ENCODE data around the gene SLC7A10. TPM values are rescaled to one million over a fixed set of nuclear protein-coding genes. Genes with fewer than 3 reads are reported as not detected.

Gene SLC7A10
- total RNA-seq, 1 donor from 2014 or later, result not detected

- no peak overlapping the region for H3K4me3 ChIP-seq (ENCODE audit: low read depth, low read length)
- no peak for TF ChIP-seq CTCF (conservative IDR thresholded peaks at IDR 0.05; ENCODE audit: low read depth, low read length)
- DNase-seq (ENCODE audit: low read depth), result no peak
Measured at GRCh38 chr19:33254245-33254824, 28.7 kb upstream of the SLC7A10 start.

- no peak overlapping the region for H3K4me3 ChIP-seq (ENCODE audit: low read depth, low read length)
- no peak for TF ChIP-seq CTCF (conservative IDR thresholded peaks at IDR 0.05; ENCODE audit: low read depth, low read length)
- DNase-seq (ENCODE audit: low read depth), result no peak
Measured at GRCh38 chr19:33252971-33253370, 27.3 kb upstream of the SLC7A10 start.

- no peak for DNase-seq (ENCODE audit: low read depth)
- no peak for TF ChIP-seq CTCF (conservative IDR thresholded peaks at IDR 0.05; ENCODE audit: low read depth, low read length)
- no peak overlapping the region for H3K4me3 ChIP-seq (ENCODE audit: low read depth, low read length)
Measured at GRCh38 chr19:33252418-33252962, 26.8 kb upstream of the SLC7A10 start.

GRCh38 chr19:33251526-33252090, 26.0 kb upstream of the SLC7A10 start:
- no peak overlapping the region for H3K4me3 ChIP-seq (ENCODE audit: low read depth, low read length)
- TF ChIP-seq CTCF (conservative IDR thresholded peaks at IDR 0.05; ENCODE audit: low read depth, low read length), result no peak
- no peak for DNase-seq (ENCODE audit: low read depth)

- no peak overlapping the region for H3K4me3 ChIP-seq (ENCODE audit: low read depth, low read length)
- no peak for DNase-seq (ENCODE audit: low read depth)
- no peak for TF ChIP-seq CTCF (conservative IDR thresholded peaks at IDR 0.05; ENCODE audit: low read depth, low read length)
Measured at GRCh38 chr19:33251076-33251475, 25.4 kb upstream of the SLC7A10 start.

DNA sequence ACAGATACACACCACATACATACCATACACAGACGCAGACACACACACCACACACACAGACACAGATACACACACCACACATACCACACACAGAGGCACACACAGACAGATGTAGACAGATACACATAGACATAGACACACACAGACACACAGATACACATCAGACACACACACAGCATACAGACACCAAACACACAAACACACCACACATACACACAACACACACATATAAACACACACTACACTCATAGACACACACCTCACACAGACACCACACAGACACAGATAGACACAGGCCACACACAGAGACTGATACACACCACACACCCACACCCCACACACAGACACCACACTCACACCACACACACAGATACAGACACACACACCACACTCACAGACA, 24.9 kb upstream of the SLC7A10 start:
- TF ChIP-seq CTCF (conservative IDR thresholded peaks at IDR 0.05; ENCODE audit: low read depth, low read length), result no peak
- no peak for DNase-seq (ENCODE audit: low read depth)
- H3K4me3 ChIP-seq (ENCODE audit: low read depth, low read length), result no peak overlapping the region

Data from epithelial cell of proximal tubule (primary cell).